GM18517 (cell line): Measurements from ENCODE around the gene ELK4.

ENCODE experiments used
- ATAC-seq: cut with Tn5 transposase; IDR thresholded peaks from one replicate; pipeline ENCODE4 v1.9.1; 2021; ENCODE audit warnings: mild to moderate bottlenecking, moderate library complexity; ENCODE audit not compliant: unreplicated experiment

The ELK4 gene

DNA sequence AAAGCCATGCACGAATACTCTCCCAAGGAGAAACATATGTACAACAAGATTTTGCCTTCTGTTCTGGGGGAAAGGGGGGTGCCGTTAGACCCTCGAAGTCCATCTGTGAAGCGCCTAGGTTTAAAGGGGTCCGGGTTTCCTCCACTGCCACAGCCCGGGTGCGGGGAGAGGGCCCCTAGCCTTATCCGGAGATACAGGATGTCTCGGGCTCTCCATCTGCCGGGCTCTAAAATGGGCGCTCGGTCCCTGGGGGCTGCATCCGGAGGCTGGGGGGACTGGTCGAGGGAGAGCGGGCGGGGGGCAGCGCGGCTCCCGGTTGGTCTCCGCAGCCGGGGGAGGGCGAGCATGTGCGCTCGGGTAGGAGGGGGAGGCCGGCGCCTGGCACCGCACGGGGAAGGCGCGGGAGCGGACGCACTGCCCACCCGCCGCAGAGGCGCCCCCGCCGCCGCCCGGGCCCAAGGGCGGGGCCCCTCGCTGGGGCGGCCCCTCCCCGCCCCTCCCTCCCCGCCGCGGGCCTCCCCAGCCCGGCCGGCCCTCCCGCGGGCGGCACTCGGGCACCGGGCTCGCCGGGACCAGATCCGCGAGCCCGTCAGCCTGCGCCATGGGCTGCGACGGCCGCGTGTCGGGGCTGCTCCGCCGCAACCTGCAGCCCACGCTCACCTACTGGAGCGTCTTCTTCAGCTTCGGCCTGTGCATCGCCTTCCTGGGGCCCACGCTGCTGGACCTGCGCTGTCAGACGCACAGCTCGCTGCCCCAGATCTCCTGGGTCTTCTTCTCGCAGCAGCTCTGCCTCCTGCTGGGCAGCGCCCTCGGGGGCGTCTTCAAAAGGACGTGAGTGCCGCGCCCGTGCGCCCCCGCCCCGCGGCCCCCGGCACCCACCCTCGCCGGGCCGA is 63.1 kb downstream of the ELK4 start:
- no peak for ATAC-seq

DNA sequence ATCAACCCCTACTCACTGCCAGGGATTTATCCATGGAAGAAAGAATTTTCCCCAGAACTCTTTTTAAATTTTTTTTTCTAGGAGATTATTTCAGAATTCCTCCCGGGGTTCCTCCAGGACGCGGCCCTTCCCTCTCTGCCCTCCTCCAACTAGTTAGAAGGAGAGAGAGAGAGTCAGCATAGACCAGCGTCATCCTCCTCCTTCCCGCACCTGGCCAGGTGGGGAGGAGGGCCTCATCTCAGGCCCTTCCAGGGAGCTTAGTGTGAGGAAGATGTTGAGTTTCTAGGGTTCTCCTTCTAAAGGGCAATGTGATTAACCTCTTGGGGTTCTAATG is 63.7 kb downstream of the ELK4 start:
- ATAC-seq, result no peak

DNA sequence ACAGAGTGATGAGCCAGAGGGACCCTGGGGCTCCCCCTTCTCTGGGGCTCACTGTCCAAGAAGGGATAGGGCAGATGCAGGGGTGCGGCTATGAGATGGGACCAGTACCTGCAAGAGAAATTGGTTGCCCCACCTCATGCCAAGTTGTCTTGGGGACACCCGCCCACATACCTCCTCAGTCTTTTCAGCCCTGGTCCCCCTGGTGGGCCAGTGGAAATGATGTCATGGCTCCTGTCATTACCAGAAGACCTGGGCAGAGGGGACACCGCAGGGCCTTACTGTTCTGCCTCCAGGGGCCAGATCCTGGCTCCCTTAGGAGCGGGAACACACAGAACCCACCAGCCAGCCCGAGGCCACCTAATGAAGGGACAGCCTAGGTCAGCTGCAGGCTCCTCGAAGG is 64.1 kb downstream of the ELK4 start:
- no peak for ATAC-seq

GRCh38 chr1:205565799-205566198 is 66.0 kb downstream of the ELK4 start:
- no peak for ATAC-seq

- ATAC-seq, result no peak
Observed at GRCh38 chr1:205563927-205564441, 67.8 kb downstream of the ELK4 start.

DNA sequence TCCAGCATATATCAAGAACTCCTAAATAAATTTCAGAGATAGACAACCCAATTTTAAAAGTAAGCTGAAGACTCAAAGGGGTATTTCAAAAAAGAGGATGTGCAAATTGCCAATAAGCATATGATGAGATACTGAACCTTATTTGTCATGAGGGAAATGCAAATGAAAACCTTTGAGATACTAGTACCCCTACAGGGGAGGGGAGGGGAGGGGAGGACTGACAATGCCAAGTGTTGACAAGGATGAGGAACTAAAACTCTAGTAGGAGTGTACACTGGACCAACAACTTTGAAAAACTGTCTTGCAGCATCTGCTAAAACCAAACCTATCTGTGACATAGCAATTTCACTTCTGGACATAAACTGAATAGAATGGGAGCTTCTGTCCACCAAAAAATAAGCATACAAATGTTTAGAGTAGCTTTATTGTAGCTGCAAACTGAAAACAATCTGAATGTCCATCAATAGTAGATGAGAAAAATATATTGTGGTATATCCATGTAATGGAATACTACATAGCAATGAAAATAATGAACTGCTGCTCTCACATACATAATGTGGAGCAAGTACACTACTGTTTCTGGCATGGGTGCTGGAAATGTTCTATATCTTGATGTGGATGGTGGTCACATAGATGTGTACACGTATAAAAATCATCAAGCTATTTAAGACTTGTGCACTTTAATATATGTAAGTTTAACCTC is 70.2 kb downstream of the ELK4 start:
- ATAC-seq, result no peak
